ENCODE results near the gene STOM.

STOM gene

DNA sequence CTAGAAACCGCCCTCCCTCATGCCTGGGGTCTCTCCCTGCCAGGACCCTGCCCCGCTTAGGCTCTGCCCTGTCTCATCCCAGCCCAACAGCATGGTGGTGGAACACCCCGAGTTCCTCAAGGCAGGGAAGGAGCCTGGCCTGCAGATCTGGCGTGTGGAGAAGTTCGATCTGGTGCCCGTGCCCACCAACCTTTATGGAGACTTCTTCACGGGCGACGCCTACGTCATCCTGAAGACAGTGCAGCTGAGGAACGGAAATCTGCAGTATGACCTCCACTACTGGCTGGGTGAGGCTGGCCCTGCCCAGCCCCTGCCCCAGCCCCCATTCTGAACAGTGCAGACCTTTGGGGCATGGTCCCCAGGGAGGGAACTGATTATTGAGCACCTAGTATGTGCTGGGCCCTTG, 68.2 kb downstream of the STOM start:
- H3K9me3 Mint-ChIP-seq: no peaks in the 10 kb centered on the region
- intact Hi-C loops (cut with micrococcal nuclease): no loop called here
- peaks cover 71% of the 10 kb centered on the region for H3K4me1 Mint-ChIP-seq (ENCODE audit: low read depth)
- no peak overlapping the region for H3K27ac Mint-ChIP-seq
- peaks cover 92% of the 10 kb centered on the region for H3K36me3 Mint-ChIP-seq (ENCODE audit: low read depth)
- no peaks in the 10 kb centered on the region for H3K27me3 Mint-ChIP-seq
- no peak overlapping the region for H3K4me3 Mint-ChIP-seq

DNA sequence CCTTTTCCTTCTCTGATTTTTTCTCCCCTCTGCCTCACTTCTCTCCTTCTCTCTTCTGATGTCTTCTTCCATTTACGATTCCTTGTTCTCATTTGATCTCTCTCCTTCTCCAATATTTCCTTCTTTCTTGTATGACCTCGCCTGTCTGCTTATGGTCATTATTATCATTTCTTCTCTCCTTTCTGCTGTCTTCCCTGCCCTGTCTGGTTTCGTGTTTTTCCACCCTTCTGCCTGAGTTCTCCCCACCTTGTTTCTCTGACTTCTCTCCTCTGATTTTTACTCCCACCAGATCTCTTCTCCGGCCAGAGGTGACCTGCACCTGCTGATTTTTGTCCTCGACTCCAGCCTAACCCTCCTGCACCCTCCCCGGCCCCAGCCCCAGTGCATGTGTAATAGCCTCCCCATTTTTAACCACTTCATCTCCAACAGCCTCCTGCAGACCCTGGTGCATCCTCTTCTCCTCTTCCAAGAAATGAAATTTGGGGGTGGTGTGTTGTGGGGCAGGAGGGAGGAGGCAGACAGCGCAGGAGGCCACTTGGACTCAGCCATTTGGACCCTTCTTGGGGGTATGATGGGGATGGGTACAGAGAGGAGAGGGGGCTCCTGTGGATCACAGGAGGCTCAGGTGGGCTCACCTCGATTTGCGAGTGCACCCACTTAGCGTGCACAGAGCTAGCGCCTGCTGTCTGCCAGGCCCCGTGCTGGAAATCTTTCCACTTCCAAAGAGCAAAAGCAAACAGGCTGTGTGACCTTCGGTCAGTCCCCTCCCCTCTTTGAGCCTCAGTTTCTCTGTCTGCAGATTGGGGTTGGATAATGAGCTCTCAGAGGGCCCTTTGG, 69.5 kb downstream of the STOM start:
- intact Hi-C loops (cut with micrococcal nuclease): no loop called here
- H3K27me3 Mint-ChIP-seq: no peaks in the 10 kb centered on the region
- H3K4me3 Mint-ChIP-seq: peak overlapping the region; percentile 68
- H3K9me3 Mint-ChIP-seq: no peaks in the 10 kb centered on the region
- H3K36me3 Mint-ChIP-seq (ENCODE audit: low read depth): peaks cover 88% of the 10 kb centered on the region
- H3K4me1 Mint-ChIP-seq (ENCODE audit: low read depth): peaks cover 85% of the 10 kb centered on the region
- H3K27ac Mint-ChIP-seq: peak overlapping the region; percentile 60

DNA sequence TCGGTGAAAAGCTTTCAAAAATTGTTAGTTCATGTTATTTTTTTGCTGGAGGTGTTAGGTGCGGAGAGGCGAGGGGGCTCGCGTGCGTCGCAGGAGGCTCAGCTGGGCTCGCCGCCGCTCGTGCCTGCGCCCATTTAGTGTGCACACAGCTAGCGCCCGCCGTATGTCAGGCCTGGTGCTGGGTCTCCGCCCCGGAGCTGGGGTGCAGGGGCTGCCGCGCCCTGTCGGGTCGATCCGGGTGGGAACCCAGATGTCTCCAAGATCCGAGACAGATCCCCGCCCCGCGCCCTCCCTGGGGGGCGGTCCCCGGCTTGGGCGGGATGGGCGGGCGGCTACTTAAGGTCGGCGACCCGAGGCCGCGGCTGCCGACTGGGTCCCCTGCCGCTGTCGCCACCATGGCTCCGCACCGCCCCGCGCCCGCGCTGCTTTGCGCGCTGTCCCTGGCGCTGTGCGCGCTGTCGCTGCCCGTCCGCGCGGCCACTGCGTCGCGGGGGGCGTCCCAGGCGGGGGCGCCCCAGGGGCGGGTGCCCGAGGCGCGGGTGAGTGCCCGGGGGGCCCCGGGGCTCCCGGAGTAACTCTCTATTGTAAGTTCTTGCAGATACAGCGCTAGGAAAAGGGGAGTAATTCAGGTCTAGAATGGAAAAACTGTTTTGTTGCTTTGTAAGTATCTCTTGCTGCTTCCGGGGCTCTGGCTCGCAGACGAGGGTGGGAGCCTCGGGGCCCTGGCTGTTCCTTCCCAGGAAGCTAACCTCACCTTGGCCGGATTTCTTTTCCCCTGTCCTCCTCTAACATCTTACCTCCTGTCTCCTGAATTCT, 70.4 kb downstream of the STOM start:
- Mint-ChIP-seq H3K27me3 (no peaks in the 10 kb centered on the region), H3K36me3 (ENCODE audit: low read depth) (peaks cover 88% of the 10 kb centered on the region), H3K4me1 (ENCODE audit: low read depth) (peaks cover 93% of the 10 kb centered on the region), H3K9me3 (no peaks in the 10 kb centered on the region), H3K27ac (peak overlapping the region; percentile 77), H3K4me3 (peak overlapping the region; percentile 71)
- intact Hi-C loops (cut with micrococcal nuclease): loop anchor here (5.0 kb wide), 1 partner anchor 87 kb away; no protein-coding TSS in a partner anchor

DNA sequence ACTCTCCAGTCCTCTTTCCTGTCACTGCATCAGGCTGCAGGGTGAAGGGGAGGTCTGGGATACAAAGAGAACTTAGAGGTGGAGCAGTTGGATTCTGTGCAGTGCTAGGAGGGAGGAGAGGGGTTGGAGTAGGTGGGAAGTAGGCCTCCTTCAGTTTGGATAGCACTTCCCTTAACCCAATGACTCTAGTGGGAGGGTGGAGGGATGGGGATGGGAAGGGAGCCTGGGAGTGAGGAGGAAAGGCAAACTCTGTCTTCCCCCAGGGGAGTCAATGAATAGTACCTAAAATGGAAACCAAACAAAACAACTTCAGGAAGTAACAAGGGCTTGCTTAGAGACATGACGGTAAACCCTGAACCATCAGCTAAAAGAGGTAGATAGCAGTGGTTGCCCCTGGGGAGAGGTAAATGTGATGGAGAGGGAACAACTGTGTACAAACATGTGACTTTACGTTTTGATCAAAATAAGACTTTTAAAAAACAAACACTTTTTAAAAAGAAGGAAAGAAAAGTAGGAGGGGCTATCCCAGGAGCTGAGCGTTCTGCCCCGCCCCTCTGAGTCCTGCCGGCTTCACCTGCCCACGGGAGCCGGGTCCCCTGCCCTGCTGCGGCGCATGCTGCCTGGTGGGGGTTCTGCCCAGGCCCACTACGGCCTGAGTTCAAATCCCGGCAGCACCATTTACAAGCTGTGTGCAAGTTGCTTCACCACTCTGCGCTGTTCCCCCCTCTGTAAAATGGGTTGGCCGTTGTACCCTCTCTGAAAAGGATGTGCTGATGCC, 71.2 kb downstream of the STOM start:
- peak overlapping the region; percentile 77 for H3K27ac Mint-ChIP-seq
- no peaks in the 10 kb centered on the region for H3K27me3 Mint-ChIP-seq
- peaks cover 88% of the 10 kb centered on the region for H3K36me3 Mint-ChIP-seq (ENCODE audit: low read depth)
- H3K4me3 Mint-ChIP-seq: peak overlapping the region; percentile 71
- intact Hi-C loops (cut with micrococcal nuclease): loop anchor here (5.0 kb wide), 1 partner anchor 87 kb away; no protein-coding TSS in a partner anchor
- H3K4me1 Mint-ChIP-seq (ENCODE audit: low read depth): peaks cover 94% of the 10 kb centered on the region
- no peaks in the 10 kb centered on the region for H3K9me3 Mint-ChIP-seq

DNA sequence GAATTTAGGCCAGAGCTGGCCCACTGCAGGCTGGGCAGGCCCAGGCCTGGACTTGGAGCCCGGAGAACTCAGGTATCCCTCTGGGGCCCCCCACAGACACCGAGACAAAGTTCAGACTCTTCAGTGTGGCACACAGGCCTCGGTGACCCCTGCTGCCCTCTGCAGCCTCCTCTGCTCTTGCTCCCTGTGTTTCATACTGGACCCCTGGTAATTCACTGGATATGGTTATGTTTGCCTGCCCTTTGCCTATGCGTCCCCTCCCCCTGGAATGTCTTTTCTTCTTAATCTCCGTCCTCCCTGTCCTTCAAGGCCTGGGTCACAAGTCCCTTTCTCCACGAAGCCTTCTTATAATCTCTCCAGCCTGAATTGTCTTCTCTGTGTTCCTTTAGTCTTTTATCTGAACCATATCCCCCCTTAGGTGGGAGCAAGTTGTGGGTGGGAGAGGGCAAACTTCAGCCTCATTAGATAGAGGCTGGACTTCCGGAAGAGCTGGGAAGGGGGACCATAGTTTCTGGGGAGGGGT, 72.0 kb downstream of the STOM start:
- intact Hi-C loops (cut with micrococcal nuclease): loop anchor here (5.0 kb wide), 1 partner anchor 86 kb away; no protein-coding TSS in a partner anchor
- H3K27me3 Mint-ChIP-seq: no peaks in the 10 kb centered on the region
- H3K36me3 Mint-ChIP-seq (ENCODE audit: low read depth): peaks cover 88% of the 10 kb centered on the region
- H3K4me1 Mint-ChIP-seq (ENCODE audit: low read depth): peaks cover 94% of the 10 kb centered on the region
- peak overlapping the region; percentile 77 for H3K27ac Mint-ChIP-seq
- no peaks in the 10 kb centered on the region for H3K9me3 Mint-ChIP-seq
- H3K4me3 Mint-ChIP-seq: peak overlapping the region; percentile 44

DNA sequence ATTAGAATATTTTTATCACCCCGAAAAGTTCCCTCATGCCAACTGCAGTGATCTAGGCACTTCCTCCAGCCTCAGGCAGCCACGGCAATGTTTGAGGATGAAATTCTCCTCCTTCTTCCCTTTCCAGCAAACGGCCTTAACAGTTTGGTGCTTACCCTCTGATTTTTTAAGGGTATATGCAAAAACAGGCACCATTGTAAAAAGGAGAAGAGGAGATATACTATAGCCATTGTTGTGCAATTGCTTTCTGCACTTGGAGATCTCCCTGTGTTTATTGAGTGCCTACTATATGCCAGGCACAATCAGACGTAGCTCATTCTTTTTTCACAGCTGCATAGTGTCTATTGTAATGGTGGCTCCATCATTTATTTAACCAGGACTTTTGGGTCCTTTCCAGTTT, 72.7 kb downstream of the STOM start:
- H3K27me3 Mint-ChIP-seq: no peaks in the 10 kb centered on the region
- peak overlapping the region; percentile 77 for H3K27ac Mint-ChIP-seq
- H3K4me3 Mint-ChIP-seq: no peak overlapping the region
- no peaks in the 10 kb centered on the region for H3K9me3 Mint-ChIP-seq
- H3K4me1 Mint-ChIP-seq (ENCODE audit: low read depth): peaks cover 98% of the 10 kb centered on the region
- peaks cover 88% of the 10 kb centered on the region for H3K36me3 Mint-ChIP-seq (ENCODE audit: low read depth)
- intact Hi-C loops (cut with micrococcal nuclease): loop anchor here (5.0 kb wide), 1 partner anchor 85 kb away; no protein-coding TSS in a partner anchor

DNA sequence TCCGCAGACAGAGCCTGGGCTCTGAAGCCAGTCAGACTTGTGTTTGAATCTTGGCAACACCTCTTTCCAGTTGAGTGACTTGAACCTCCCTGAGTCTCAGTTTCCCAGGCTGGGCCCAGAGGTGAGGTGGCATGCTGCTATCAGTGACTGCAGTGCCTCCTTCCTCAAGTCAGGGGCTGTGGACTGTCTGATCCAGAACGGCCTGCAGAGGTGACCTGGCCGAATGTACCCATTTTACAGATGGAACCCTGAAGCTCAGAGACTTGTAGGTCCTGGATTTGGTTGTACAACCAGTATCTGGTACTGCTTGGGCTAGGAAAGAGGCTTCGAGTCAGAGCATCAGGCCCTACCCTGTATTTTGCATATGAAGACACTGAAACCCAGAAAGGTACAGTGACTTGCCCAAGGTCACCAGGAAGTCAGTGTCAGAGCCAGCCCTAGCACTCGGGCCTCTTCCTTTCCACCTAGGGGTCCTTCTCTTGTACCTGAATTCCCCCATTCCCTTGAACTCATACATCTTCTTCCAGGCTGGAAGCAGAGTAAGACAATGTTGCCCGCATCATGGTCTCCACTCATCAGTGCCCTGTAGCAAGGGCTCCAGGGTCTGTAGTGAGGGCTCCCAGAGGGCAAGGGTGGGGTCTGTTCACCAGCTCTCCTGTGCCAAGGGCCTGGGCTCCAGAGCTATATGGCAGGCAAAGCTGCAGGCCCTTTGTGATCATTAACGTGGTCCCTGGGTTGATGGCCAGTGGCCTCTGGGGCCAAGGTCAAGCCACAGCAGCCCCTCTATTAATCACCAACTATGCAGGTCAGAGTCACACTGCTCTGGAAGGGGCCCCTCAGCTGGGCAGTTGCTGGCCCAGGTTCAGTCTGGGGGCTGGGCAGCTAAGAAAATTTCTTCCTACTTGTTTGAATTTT, 73.6 kb downstream of the STOM start:
- Mint-ChIP-seq H3K36me3 (ENCODE audit: low read depth) (peaks cover 88% of the 10 kb centered on the region), H3K27ac (peak overlapping the region; percentile 77), H3K4me1 (ENCODE audit: low read depth) (peaks cover 98% of the 10 kb centered on the region), H3K27me3 (no peaks in the 10 kb centered on the region), H3K9me3 (no peaks in the 10 kb centered on the region), H3K4me3 (no peak overlapping the region)
- intact Hi-C loops (cut with micrococcal nuclease): loop anchor here (5.0 kb wide), 1 partner anchor 84 kb away; no protein-coding TSS in a partner anchor

DNA sequence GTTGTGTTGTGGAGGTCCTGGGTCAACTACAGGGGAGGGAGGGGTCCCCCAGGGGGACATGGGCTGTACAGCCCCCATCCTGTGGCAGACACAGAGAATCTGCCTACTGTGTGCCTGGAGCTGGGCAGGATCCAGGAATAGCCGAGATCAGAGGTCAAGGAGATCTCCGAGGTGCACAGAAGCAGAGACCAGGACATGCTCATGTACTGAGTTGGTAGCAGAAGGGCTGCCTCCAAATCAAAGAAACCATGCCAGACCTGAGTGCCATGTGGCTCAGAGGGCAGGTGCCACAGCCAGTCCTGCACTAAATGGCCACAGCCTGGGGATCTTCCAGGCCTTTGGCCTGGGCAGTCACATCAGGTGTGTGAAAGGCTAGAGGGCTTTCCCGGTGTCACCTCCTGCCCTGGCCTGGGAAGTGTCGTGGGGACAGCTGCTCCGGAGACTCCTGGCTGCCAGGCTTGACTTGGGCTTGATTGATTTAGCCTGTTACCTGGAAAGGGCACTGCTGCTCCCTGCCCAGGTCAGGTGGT, 74.3 kb downstream of the STOM start:
- peaks cover 83% of the 10 kb centered on the region for H3K36me3 Mint-ChIP-seq (ENCODE audit: low read depth)
- peak overlapping the region; percentile 77 for H3K27ac Mint-ChIP-seq
- H3K4me1 Mint-ChIP-seq (ENCODE audit: low read depth): peaks cover 93% of the 10 kb centered on the region
- intact Hi-C loops (cut with micrococcal nuclease): loop anchor here (5.0 kb wide), 1 partner anchor 83 kb away; no protein-coding TSS in a partner anchor
- H3K4me3 Mint-ChIP-seq: no peak overlapping the region
- no peaks in the 10 kb centered on the region for H3K9me3 Mint-ChIP-seq
- no peaks in the 10 kb centered on the region for H3K27me3 Mint-ChIP-seq

DNA sequence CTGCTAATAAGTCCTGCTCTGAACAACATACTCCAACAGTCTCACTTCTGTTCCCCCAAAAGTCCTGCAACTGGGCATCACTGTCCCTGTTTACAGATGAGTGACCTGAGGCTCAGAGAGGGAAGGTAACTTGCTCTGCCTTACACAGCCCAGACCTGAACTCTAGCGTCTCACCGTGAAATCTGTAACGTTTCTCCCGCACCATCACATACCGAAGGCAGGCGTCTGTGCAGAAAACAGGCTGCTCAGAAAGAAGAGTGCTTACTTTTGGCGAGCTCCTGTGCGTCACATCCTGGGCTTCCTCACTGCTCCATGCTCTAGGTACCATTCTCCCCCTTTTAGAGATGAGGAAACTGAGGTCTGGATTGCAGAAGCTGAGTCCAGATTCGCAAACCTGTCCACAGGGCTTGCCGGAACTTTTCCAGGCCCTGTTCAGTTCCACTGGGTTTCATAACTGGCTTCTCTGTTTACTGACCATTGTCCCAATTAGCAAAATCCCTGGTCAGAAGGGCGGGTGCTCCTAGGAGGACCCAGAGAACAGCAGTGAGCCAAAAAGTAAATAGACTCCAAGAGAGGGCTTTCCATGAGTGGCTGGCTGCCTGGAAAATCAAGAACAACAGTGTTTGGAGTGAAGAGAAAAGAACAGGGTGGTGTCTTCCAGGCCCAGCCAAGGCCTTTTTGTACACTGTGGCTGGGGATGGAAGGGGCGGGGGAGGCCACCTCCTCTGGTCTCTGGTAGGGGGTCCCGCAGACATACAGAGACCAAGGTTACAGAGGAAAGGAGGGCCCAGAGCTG, 75.0 kb downstream of the STOM start:
- Mint-ChIP-seq H3K4me3 (no peak overlapping the region), H3K36me3 (ENCODE audit: low read depth) (peaks cover 78% of the 10 kb centered on the region), H3K27me3 (no peaks in the 10 kb centered on the region), H3K9me3 (no peaks in the 10 kb centered on the region), H3K27ac (peak overlapping the region; percentile 77), H3K4me1 (ENCODE audit: low read depth) (peaks cover 88% of the 10 kb centered on the region)
- intact Hi-C loops (cut with micrococcal nuclease): loop anchor here (5.0 kb wide), 1 partner anchor 83 kb away; no protein-coding TSS in a partner anchor

DNA sequence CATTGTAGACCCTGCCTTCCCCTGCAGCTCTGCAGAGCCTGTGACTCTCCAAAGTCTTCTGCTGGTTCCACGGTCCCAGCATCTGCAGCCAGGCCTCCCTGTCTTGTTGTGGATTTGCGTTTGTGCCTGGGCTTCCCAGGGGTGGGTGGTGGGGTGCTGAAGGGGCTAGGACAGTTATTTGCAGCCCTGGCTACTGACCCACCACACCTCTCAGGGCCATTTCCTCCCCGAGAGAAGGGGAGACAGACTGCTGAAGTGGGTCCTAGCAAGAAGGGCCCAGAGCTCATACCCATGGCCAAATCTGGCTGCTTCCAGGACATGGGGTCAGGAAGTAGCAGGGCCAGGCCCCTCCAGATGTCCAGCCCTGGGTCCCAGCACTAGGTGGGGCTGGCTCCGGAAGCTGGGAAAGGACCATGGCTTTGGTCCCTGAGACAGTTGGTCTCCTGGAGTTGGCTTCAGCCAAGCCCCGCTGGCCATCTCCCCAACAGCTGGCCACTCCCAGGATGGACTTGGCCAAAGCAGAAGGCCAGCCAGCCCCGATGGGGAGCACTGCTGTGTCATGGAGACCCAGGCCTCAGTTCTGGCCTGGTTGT, 75.8 kb downstream of the STOM start:
- Mint-ChIP-seq H3K4me1 (ENCODE audit: low read depth) (peaks cover 90% of the 10 kb centered on the region), H3K9me3 (no peaks in the 10 kb centered on the region), H3K27ac (peak overlapping the region; percentile 77), H3K36me3 (ENCODE audit: low read depth) (peaks cover 80% of the 10 kb centered on the region), H3K27me3 (no peaks in the 10 kb centered on the region), H3K4me3 (no peak overlapping the region)
- intact Hi-C loops (cut with micrococcal nuclease): no loop called here

DNA sequence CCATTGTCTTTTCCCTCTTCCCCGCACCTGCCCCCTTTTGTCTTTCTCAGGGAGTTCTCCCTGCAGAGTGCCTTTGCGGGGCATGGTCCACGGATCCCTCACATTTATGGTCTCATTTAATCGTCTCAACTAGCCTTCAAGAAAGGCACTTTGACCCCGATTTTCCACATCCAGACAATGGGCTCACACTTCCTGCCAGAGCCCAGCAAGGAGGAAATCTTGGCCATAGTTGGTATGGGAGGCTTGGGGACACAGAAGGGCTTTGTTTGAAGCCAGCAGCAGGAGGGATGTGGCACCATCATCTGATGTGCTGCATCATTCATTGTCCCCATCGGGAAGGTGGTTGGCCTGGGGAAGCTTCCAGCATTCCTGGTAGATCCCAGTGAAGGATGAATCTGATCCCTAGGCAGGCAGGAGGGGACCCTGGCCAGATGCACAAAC, 77.2 kb downstream of the STOM start:
- Mint-ChIP-seq H3K4me1 (ENCODE audit: low read depth) (peaks cover 90% of the 10 kb centered on the region), H3K27me3 (no peaks in the 10 kb centered on the region)
- intact Hi-C loops (cut with micrococcal nuclease): no loop called here

More for the DNA sequence above, 77.2 kb downstream of the STOM start:
- no peak overlapping the region for H3K4me3 Mint-ChIP-seq
- H3K36me3 Mint-ChIP-seq (ENCODE audit: low read depth): peaks cover 80% of the 10 kb centered on the region
- H3K9me3 Mint-ChIP-seq: no peaks in the 10 kb centered on the region
- H3K27ac Mint-ChIP-seq: peak overlapping the region; percentile 58

All from dendritic cell treated with granulocyte-macrophage colony-stimulating factor and Interleukin-4, amounts not matched to agents 40 ng/mL and 50 ng/mL, for 4 days (primary cell).